ENCODE results near the gene B4GALT1.

DNA sequence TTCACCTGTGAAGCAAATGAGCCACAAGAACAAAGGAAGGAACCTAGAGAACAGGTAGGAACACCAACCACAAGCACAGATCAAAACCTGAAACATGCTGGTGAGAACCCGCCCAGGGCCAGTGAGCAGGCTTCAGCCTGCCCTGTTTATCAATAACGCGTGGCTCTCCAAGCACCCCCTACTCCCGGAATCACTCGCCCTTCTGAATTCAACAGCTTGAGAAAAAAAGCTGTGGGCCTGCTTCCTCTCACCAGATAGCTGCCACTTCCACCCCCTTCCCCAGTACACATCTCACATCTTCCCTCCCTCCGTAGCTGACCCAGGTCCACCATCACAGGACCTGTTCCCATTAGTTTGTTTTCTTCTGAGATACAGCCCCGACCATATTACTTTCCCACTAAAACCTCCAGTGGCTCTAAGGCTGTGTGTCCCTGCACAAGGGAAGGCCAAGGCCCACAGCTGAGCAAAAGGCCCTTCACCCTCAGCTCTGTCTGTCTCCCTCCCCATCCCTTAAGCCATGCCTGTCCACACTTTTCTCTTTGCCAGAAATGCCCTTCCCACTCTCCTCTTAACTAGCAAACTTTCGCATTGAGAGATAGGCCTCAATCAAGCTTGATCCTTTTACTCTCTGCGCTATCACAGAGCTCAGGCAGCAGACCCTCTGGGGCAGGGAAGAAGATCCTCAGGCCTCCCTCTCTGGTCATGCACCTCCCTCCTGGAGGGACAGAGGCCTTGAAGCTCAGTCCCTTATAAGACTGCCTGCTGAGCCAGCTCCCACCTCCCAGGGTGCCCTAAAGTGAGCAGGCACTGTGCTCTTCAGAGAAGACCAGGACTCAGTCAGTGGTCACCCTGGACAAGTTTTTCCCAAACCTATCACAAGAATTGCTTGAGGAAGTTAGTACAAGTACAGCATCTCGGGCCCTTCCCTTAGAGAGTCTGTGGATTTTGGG is 30.1 kb downstream of the B4GALT1 start:
- TF ChIP-seq POLR2A (IDR thresholded peaks at IDR 0.05), result no peak
- TF ChIP-seq, protein P1, sequence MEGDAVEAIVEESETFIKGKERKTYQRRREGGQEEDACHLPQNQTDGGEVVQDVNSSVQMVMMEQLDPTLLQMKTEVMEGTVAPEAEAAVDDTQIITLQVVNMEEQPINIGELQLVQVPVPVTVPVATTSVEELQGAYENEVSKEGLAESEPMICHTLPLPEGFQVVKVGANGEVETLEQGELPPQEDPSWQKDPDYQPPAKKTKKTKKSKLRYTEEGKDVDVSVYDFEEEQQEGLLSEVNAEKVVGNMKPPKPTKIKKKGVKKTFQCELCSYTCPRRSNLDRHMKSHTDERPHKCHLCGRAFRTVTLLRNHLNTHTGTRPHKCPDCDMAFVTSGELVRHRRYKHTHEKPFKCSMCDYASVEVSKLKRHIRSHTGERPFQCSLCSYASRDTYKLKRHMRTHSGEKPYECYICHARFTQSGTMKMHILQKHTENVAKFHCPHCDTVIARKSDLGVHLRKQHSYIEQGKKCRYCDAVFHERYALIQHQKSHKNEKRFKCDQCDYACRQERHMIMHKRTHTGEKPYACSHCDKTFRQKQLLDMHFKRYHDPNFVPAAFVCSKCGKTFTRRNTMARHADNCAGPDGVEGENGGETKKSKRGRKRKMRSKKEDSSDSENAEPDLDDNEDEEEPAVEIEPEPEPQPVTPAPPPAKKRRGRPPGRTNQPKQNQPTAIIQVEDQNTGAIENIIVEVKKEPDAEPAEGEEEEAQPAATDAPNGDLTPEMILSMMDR (IDR thresholded peaks at IDR 0.05), result no peak

Measured in ovary (tissue), 3 donors.